8988T (cell line): ENCODE results near the gene SDR42E2.
"Not testable (repeated sequence)": the region's sequence is repeated elsewhere in the genome, so short reads cannot be mapped to it uniquely, and the experiment has no call there.

Source experiments
- DNase-seq: peaks from one replicate; pipeline ENCODE4 v3.0.0; 2011

Gene SDR42E2

GRCh38 chr16:22216191-22216831 is 54.0 kb downstream of the SDR42E2 start:
- no peak for DNase-seq

- DNase-seq, result not testable (repeated sequence)
These were observed 54.5 kb downstream of the SDR42E2 start for GRCh38 chr16:22216832-22217225.

GRCh38 chr16:22217890-22218730 is 55.8 kb downstream of the SDR42E2 start:
- no peak for DNase-seq

DNA sequence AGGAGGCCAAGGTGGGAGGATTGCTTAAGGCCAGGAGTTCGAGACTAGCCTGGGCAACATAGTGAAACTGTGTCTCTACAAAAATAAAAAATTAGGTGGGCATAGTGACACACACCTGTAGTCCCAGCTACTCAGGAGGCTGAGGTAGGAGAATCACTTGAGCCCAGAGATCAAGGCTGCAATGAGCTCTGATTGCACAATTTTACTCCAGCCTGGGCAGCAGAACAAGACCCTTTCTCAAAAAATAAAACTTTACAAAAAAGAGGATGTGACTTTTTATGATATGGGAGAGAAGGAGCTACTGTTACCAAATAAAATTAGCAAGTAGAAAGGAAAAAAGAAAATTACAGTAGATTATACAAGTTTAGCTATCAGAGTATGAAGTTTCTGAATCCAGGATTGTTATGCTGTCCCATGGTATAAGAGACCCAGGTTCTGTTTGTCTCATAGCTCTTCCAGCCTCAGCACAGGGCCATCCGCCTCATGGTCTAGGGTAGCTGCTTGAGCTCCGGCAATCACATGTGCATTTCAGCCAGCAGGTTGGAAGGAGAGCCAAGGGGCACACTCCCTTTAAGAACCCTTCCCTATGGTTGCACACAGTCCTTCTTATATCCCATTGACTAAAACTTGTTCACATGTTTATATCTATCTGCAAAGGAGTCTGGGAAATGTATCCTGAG is 57.2 kb downstream of the SDR42E2 start:
- DNase-seq, result no peak

DNA sequence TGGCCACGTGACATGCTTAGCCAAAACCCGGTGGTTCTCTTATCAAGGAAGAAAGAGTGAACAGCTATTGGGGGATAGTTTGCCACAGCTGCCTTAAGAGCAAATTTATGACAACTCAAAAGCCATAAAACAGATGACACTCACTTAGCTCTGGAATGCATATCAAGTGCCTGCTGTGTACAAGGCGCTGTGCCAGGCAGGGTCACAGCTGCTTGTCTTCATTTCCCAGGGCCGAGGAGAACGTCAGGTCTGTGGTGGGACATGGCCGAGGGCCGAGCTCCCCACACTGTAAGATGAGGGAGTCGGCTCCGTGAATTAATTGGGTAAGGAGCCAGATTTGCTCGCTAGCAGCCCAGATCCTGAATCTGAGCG is 57.7 kb downstream of the SDR42E2 start:
- DNase-seq, result no peak

- DNase-seq, result no peak
These were observed 58.4 kb downstream of the SDR42E2 start for GRCh38 chr16:22220714-22221113.

DNA sequence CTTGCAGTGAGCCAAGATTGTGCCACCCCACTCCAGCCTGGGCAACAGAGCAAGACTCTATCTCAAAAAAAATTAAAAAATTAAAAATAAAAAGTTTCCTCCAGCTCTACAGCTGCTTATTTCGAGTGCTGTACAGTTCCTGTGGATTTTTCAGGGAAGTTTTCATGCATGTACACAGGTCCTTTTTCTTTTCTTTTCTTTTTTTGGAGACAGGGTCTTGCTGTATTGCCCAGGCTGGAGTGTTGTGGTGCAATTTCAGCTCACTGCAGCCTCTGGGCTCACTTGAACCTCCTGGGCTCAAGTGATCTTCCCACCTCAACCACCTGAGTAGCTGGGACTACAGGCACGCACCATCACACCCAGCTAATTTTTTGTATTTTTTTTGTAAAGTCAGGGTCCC is 59.7 kb downstream of the SDR42E2 start:
- no peak for DNase-seq

GRCh38 chr16:22222998-22223397 is 60.7 kb downstream of the SDR42E2 start:
- no peak for DNase-seq

DNA sequence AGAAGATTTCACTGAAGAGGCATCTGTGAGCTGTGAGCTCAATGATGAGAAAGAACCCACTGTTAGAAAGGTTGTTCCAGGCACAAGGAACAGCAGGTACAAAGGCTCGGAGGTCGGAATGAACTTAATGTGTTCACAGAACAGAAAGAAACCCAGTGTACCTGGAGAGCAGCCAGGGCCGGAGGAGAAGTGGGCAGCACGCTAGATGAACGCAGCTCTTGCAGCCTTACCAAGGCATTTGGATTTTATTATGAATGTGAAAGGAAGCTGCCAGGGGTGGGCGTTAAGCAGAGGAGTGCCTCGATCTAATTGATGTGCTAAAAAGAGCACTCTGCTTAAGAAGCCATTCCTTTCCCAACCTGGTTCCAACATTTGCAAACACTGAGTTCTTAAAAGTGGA is 62.8 kb downstream of the SDR42E2 start:
- no peak for DNase-seq

DNA sequence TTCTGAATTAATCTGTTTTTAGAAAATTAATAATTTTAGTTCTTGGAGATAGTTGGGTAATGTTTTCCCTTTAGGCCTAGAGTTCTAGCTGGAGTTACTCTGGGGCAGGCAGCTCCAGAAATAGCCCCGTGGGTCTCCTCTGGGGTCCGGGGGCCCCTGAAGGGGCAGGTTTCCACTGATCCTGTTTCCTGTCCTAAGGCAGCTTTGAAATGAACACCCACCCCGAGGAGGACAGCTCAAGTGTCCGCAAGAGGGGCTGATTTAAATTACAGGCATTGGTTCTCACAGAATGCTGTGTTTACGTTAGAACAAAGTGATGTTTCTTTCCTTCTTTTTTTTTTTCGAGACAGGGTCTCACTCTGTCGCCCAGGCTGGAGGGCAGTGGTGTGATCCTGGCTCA is 67.6 kb downstream of the SDR42E2 start:
- DNase-seq, result no peak

DNA sequence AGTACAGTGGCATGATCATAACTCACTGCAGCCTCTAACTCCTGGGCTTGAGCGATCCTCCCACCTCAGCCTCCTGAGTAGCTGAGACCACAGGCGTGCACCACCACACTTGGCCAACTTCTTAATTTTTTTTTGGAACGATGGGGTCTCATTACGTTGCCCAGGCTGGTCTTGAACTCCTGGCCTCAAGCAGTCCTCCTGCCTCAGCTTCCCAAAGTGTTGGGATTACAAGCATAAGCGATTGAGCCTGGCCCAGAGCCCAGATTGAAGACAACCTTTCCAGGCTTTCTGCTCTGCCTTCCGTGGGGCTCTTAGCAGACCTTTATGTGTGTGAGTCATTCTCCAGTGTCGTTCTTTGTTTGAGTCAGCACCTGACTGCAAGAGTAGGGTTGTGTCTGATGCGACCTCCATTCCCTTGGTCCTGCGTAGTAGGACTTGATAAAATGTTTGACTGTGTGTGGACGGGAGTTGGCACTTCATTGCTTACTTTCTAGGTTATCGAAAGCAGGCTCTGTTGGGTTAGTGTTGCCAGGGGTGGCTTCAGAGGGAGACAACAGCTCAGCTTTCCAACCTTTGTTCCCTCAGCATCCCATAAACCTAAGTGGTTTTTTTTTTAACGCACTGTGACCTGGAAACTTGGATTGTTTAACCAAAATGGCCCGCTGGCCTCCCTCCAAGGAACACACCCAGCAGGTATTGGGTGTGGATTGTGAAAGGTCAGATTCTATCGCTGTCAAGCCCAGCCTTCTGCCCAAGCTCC is 70.2 kb downstream of the SDR42E2 start:
- no peak for DNase-seq

- no peak for DNase-seq
These were observed 70.7 kb downstream of the SDR42E2 start for GRCh38 chr16:22233037-22233372.

GRCh38 chr16:22235839-22236745 is 73.8 kb downstream of the SDR42E2 start:
- DNase-seq, result no peak

GRCh38 chr16:22239131-22239805 is 77.0 kb downstream of the SDR42E2 start:
- DNase-seq, result no peak

- DNase-seq, result no peak
These were observed 77.9 kb downstream of the SDR42E2 start for GRCh38 chr16:22240023-22240710.
